PC-3 (cell line): ENCODE measurements around the gene LRRC10B.

Experiments
- CTCF ChIP-seq: fragments of 300-600 bp; sonication (generic); conservative IDR thresholded peaks from 2 replicates; pipeline ENCODE4 v1.5.1; 2017; ENCODE audit warnings: antibody characterized with exemption, low read depth, mild to moderate bottlenecking, low read length
- EZH2 ChIP-seq: fragments of 300-600 bp; sonication (generic); IDR thresholded peaks from one replicate; pipeline ENCODE4 v1.6.1; 2017; ENCODE audit warnings: antibody characterized with exemption, mild to moderate bottlenecking, low read length; ENCODE audit not compliant: unreplicated experiment
- EZH2phosphoT487 ChIP-seq: fragments of 300-600 bp; sonication (generic); IDR thresholded peaks from 2 replicates; pipeline ENCODE4 v1.6.1; 2018; ENCODE audit warnings: mild to moderate bottlenecking, antibody characterized with exemption, low read length, borderline replicate concordance

- no peak for TF ChIP-seq CTCF
- TF ChIP-seq EZH2: no peak
- TF ChIP-seq EZH2phosphoT487: no peak
Observed at GRCh38 chr11:61460986-61461385, 47.6 kb upstream of the LRRC10B start.
